ENCODE measurements around the gene APC.

APC gene

DNA sequence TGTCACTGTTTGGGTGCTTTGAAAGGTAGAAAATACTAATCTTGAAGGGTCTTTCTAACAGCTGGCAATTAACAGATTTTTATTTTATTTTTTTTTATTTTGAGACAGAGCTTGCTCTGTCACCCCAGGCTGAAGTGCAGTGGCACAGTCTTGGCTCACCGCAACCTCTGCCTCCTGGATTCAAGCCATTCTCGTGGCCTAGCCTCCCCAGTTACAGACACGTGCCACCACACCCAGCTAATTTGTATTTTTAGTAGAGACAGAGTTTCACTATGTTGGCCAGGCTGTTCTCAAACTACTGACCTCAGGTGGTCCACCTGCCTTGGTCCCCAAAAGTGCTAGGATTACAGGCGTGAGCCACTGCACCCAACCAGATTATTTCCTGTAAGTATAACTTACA is 12.8 kb upstream of the APC start:
- no peaks in the 10 kb centered on the region for H3F3A ChIP-seq (ENCODE audit: insufficient read depth, low read length)
- H3K4me3 ChIP-seq (ENCODE audit: low read length), result no peak overlapping the region
- no peaks in the 10 kb centered on the region for H4K20me1 ChIP-seq (ENCODE audit: insufficient read depth, low read length)
- TF ChIP-seq EZH2 (optimal IDR thresholded peaks at IDR 0.05; ENCODE audit: low read depth, low read length) (no peak), EZH2phosphoT487 (IDR thresholded peaks at IDR 0.05; ENCODE audit: low read length) (no peak)
- TF ChIP-seq, protein P1, sequence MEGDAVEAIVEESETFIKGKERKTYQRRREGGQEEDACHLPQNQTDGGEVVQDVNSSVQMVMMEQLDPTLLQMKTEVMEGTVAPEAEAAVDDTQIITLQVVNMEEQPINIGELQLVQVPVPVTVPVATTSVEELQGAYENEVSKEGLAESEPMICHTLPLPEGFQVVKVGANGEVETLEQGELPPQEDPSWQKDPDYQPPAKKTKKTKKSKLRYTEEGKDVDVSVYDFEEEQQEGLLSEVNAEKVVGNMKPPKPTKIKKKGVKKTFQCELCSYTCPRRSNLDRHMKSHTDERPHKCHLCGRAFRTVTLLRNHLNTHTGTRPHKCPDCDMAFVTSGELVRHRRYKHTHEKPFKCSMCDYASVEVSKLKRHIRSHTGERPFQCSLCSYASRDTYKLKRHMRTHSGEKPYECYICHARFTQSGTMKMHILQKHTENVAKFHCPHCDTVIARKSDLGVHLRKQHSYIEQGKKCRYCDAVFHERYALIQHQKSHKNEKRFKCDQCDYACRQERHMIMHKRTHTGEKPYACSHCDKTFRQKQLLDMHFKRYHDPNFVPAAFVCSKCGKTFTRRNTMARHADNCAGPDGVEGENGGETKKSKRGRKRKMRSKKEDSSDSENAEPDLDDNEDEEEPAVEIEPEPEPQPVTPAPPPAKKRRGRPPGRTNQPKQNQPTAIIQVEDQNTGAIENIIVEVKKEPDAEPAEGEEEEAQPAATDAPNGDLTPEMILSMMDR (IDR thresholded peaks at IDR 0.05; ENCODE audit: low read length), result no peak
- H3K79me2 ChIP-seq (ENCODE audit: low read length), result peaks cover 60% of the 10 kb centered on the region
- H2AFZ ChIP-seq (ENCODE audit: low read length), result no peak overlapping the region
- no peaks in the 10 kb centered on the region for H3K27me3 ChIP-seq (replicated peaks; ENCODE audit: insufficient read depth, low read length)
- 0 out of 2 replicates have a peak, but pooled peaks cover 15% of the 10 kb centered on the region for H3K4me1 ChIP-seq (ENCODE audit: low read length)
- H3K9me3 ChIP-seq (replicated peaks; ENCODE audit: insufficient read depth, low read length), result no peaks in the 10 kb centered on the region
- DNase-seq, result no peak
- no peak overlapping the region for H3K4me2 ChIP-seq (ENCODE audit: low read depth, low read length)
- H3K27ac ChIP-seq (ENCODE audit: low read length), result no peak overlapping the region
- no peaks in the 10 kb centered on the region for H3K9me2 ChIP-seq (replicated peaks; ENCODE audit: insufficient read depth, low read length)
- H3K36me3 ChIP-seq (replicated peaks; ENCODE audit: insufficient read depth, low read length), result no peaks in the 10 kb centered on the region
- no peak overlapping the region for H3K9ac ChIP-seq (ENCODE audit: low read length)

DNA sequence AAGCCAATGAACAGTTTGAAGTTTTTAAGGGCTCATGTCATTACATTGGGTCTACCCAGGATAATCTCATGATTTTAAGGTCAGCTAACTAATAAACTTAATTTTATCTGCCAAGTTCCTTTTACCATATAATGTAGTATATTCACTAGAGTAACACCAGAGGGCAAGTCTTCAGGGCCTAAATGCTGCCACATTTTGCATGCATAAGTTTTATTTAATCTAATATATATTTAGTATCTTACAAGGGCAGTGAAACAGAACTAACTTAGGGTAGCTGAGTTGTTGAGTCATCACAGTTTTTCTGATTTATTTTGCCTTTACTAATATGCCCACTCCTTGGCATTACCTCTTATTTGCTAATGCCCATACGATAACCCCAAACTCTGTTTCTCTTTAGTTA is 8.1 kb upstream of the APC start:
- Histone ChIP-seq H2AFZ (ENCODE audit: low read length) (no peak overlapping the region), H3K4me2 (ENCODE audit: low read depth, low read length) (no peak overlapping the region), H3K4me1 (ENCODE audit: low read length) (0 out of 2 replicates have a peak, but pooled peaks cover 2% of the 10 kb centered on the region), H3K27me3 (replicated peaks; ENCODE audit: insufficient read depth, low read length) (no peaks in the 10 kb centered on the region), H3K9me2 (replicated peaks; ENCODE audit: insufficient read depth, low read length) (no peaks in the 10 kb centered on the region), H3K4me3 (ENCODE audit: low read length) (no peak overlapping the region), H3F3A (ENCODE audit: insufficient read depth, low read length) (no peaks in the 10 kb centered on the region), H3K9ac (ENCODE audit: low read length) (no peak overlapping the region), H4K20me1 (ENCODE audit: insufficient read depth, low read length) (no peaks in the 10 kb centered on the region), H3K79me2 (ENCODE audit: low read length) (peaks cover 32% of the 10 kb centered on the region), H3K36me3 (replicated peaks; ENCODE audit: insufficient read depth, low read length) (no peaks in the 10 kb centered on the region), H3K9me3 (replicated peaks; ENCODE audit: insufficient read depth, low read length) (no peaks in the 10 kb centered on the region), H3K27ac (ENCODE audit: low read length) (no peak overlapping the region)
- TF ChIP-seq, protein P1 (IDR thresholded peaks at IDR 0.05; ENCODE audit: low read length), result no peak
- TF ChIP-seq EZH2phosphoT487 (IDR thresholded peaks at IDR 0.05; ENCODE audit: low read length), result no peak
- no peak for TF ChIP-seq EZH2 (optimal IDR thresholded peaks at IDR 0.05; ENCODE audit: low read depth, low read length)
- no peak for DNase-seq

DNA sequence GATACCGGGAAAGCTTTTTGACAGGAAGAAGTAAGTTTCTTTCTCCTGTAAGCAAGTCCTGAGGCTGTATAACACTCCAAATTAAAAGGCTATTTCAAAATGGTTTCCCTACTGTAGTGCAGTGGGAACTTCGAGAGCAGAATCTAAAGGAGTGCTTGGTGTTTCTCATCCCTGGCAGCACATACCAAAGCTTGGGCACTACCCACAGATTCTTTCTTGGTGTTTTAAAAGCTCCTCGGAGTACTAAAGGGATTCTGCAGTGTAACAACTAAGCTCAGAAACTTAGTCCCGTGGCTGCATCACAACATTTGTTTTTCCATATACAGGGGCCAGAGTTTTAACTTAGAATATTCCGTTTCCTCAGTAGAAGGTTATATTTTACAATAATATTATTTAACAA is 5.6 kb upstream of the APC start:
- no peak overlapping the region for H3K4me2 ChIP-seq (ENCODE audit: low read depth, low read length)
- no peak for DNase-seq
- H2AFZ ChIP-seq (ENCODE audit: low read length), result no peak overlapping the region
- no peak overlapping the region for H3K4me3 ChIP-seq (ENCODE audit: low read length)
- TF ChIP-seq EZH2 (optimal IDR thresholded peaks at IDR 0.05; ENCODE audit: low read depth, low read length) (no peak), EZH2phosphoT487 (IDR thresholded peaks at IDR 0.05; ENCODE audit: low read length) (no peak)
- TF ChIP-seq, protein P1 (IDR thresholded peaks at IDR 0.05; ENCODE audit: low read length), result no peak
- no peaks in the 10 kb centered on the region for H3K36me3 ChIP-seq (replicated peaks; ENCODE audit: insufficient read depth, low read length)
- H4K20me1 ChIP-seq (ENCODE audit: insufficient read depth, low read length), result no peaks in the 10 kb centered on the region
- no peaks in the 10 kb centered on the region for H3F3A ChIP-seq (ENCODE audit: insufficient read depth, low read length)
- H3K4me1 ChIP-seq (ENCODE audit: low read length), result no peaks in the 10 kb centered on the region
- H3K27ac ChIP-seq (ENCODE audit: low read length), result no peak overlapping the region
- peaks cover 19% of the 10 kb centered on the region for H3K79me2 ChIP-seq (ENCODE audit: low read length)
- H3K9ac ChIP-seq (ENCODE audit: low read length), result no peak overlapping the region
- H3K9me3 ChIP-seq (replicated peaks; ENCODE audit: insufficient read depth, low read length), result no peaks in the 10 kb centered on the region
- H3K27me3 ChIP-seq (replicated peaks; ENCODE audit: insufficient read depth, low read length), result no peaks in the 10 kb centered on the region
- no peaks in the 10 kb centered on the region for H3K9me2 ChIP-seq (replicated peaks; ENCODE audit: insufficient read depth, low read length)
